GM21529 (cell line): ENCODE measurements around the gene ANKRD13B.

Experiments used
- ATAC-seq: cut with Tn5 transposase; IDR thresholded peaks from one replicate; pipeline ENCODE4 v1.9.1; 2021; ENCODE audit not compliant: unreplicated experiment

The ANKRD13B gene

GRCh38 chr17:29568331-29569244 lies 24.3 kb upstream of the ANKRD13B start, which contains the start of gene TP53I13:
TSS of gene TP53I13 (plus strand) at chr17:29568701. CDS start at chr17:29568759, 58 bp downstream.
- peak; percentile 37 for ATAC-seq

- no peak for ATAC-seq
Measured at GRCh38 chr17:29569245-29569950, 23.5 kb upstream of the ANKRD13B start.

DNA sequence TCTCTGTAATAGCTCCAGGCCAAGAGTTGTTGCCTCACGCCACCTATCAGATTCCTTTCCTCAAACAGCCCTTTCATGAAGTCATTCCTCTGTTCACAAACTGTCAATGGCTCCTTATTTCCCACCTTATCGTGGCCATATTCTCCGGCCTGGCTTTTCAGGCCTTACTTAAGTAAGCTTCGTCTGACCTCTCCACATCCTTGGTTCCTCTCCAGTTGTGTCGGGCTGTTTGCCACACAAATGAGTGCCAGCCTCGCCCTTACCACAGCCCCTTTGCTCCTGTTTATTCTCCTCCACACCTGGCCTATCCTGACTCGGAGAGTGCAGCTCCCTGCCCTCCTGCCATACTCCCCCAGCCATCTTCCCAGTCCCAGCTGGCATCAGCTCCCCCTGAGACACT lies 22.4 kb upstream of the ANKRD13B start:
- ATAC-seq, result no peak

- ATAC-seq, result no peak
Measured at GRCh38 chr17:29571486-29571882, 21.4 kb upstream of the ANKRD13B start.

DNA sequence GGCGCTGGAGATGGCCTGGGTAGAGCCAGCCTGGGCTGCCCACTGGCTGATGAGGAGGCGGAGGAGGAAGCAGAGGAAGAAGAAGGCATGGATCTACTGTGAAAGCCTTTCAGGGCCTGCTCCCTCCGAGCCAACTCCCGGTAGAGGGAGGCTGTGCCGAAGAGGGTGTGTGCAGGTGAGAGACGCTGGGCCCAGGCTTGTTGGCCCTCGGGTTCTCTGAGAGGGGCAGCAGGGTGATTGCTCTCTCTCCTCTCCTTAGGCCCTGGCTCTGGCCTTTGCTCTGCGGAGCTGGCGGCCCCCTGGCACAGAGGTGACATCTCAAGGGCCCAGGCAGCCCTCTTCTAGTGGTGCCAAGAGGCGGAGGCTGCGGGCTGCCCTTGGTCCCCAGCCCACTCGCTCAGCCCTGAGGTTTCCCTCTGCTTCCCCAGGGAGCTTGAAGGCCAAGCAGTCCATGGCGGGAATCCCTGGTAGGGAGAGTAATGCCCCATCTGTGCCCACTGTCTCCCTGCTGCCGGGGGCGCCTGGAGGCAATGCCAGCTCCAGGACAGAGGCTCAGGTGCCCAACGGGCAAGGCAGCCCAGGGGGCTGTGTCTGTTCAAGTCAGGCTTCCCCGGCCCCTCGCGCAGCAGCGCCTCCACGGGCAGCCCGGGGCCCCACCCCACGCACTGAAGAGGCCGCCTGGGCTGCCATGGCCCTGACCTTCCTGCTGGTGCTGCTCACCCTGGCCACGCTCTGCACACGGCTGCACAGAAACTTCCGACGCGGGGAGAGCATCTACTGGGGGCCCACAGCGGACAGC lies 20.9 kb upstream of the ANKRD13B start:
- no peak for ATAC-seq

- ATAC-seq, result no peak
Measured at GRCh38 chr17:29572691-29573557, 20.0 kb upstream of the ANKRD13B start.

DNA sequence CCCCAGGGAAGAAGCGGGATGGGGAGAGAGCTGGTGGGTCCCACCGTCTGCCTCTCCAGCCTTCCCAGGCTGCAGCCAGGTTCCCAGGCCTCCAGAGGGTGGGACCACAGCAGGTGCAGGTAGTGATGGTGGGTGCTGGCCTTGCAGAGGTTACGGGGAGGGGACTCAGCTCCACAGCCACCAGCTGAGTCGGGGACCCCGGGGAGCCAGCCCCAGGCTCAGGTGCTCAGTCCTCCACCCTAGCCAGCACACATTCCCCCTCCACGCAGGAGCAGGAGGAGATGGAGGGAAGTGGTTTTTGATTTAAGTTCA lies 19.4 kb upstream of the ANKRD13B start:
- ATAC-seq, result no peak

DNA sequence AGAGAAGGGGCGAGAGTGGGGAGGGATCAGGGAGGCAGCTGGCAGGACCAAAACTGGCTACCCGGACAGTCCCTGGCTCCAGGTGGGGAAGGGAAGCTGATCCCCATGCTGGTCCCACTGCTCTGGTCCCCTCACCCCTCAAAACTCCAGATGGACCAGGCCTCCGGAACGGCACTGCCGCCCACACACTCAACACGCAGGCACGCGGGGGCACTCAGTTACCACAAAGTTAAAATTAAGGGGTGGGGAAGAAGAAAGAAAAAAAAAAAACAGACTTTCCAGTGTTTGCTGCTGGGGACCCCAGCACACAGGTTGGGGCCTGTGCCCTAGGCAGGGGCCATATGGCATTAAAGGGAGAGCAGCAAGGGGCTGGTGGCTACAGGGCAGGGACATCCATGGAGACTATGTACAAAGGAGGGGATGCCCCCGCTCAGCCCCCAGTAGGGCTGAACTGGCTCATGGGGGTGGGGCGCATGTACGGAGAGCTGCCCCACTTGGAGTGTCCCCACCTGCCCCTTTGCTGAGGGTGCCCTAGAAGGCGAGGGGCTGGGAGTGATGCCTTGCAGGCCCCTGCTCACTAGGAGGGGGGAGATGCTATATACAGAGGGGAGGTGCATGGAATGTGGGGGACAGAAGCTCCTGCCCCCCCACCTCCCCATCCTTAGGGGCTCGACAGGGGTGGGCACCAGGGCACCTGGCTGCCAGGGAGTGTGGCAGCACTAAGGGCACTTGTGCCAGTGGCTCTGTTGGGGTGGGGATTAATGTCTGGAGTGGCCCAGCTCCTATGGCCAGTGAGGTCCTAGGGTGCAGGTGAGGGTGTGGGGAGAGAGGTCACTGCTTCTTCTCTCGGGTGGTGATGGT lies 18.8 kb upstream of the ANKRD13B start:
- ATAC-seq, result no peak

GRCh38 chr17:29574732-29575510 lies 18.0 kb upstream of the ANKRD13B start:
- ATAC-seq, result no peak

DNA sequence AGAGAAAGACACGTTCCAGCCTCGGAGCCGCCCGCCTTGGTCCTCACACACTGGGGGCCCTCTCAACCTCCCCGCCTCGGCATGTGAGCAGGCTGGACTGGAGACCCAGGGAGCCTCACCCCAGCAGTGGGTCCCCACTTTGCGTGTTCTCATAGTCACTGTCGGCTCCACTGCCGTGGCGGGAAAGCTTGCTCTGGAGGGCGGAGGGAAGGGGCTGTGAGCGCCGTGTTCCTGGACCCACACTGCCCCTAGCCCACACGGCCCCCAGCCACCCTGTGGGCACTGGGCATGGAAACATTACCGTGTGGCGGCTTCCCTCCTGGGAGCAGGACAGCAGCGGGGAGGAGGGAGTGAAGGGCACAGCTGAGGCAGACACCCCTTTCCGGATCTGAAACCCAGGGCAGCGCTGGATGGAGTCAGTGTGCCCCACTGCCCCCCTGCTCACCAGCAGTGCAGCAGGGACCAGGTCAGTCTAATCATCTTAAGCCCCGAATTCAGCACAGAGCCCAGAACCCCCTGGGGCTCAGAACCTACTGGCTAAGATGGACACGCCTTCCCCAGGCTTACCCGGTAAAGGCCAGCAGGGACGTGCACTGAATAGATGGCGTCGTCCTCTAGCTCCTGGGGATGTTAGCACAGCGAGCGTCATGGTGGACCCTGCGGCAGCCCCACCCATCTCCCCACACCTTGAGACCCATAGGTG lies 17.3 kb upstream of the ANKRD13B start:
- no peak for ATAC-seq

DNA sequence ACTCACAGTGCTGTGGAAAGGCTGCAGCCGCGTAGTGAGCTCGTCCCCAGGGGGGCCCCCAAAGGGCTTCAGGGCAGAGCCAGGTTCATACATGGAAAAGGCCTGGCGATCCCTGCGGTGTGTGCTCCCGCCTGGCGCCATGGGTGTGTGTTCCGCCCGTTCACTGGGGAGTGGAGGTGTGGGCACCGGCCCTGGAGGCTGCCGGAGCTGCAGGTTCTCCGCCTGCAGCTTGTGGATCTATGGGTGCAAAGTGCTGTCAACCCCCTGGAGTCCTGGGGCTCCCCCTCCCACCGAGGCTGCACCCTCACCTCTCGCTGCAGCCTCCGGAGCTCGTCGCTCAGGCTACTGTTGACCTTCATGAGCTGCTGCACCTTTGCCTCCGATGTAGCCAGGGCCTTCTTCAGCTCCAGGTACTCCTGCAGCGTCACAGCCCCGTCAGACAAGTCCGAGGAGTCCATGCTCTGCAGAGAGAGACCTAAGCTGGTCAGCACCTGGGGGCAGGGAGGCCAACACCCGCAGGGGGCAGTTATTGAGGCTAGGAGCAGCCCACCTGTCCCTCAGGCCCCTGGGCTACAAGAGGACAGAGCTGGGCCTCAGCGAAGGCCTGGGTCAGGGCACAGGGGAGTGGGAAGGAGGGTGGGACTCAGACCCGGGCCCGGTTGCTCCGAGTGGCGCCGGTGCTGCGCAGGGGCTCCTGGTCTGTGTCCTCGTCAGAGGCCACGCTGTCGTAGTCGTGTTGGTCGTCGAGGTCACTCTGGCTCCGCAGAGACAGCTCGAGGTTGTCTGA lies 16.5 kb upstream of the ANKRD13B start:
- no peak for ATAC-seq

DNA sequence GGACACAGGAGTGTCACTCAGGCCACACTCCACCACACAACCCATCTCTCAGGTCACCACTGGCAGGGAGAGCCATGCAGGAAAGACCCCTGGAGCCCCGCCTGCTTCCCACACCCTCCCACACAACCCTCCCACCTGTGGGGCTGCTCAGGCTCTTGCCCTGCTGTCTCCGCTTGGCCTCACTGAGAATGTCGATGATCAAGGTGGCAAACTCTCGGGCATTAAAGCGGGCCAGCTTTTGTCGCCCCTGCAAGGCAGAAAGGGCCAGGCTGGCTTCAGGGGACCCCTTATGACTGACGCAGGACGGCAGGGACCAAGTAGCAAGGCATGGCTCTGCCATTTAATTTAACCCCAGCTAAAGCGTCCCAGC lies 15.9 kb upstream of the ANKRD13B start:
- no peak for ATAC-seq

GRCh38 chr17:29577385-29578211 lies 15.3 kb upstream of the ANKRD13B start:
- ATAC-seq, result no peak

- no peak for ATAC-seq
Measured at GRCh38 chr17:29578626-29579485, 14.1 kb upstream of the ANKRD13B start.

GRCh38 chr17:29579866-29580771 lies 12.8 kb upstream of the ANKRD13B start:
- peak; percentile 84 for ATAC-seq
